ENCODE results near the gene GBA2. TPM values are rescaled to one million over a fixed set of nuclear protein-coding genes. Genes with fewer than 3 reads are reported as not detected.
A peak's percentile ranks its signal among the peaks of the same experiment; 100 is the strongest.

GBA2 gene
- total RNA-seq, 2 donors from 2014 or later = 64.1 to 76.3 TPM

- Histone ChIP-seq H3K27ac (peak overlapping the region; percentile 96 to 98), H3K4me3 (peak overlapping the region; percentile 78 to 97), H3K27me3 (no peaks in the 10 kb centered on the region), H3K9me3 (no peaks in the 10 kb centered on the region), H3K4me1 (peaks cover 0 to 60% of the 10 kb centered on the region in 2 donors), H3K36me3 (peaks cover 35% of the 10 kb centered on the region)
- TF ChIP-seq CTCF (IDR thresholded peaks at IDR 0.05) = no peak
- no peak for DNase-seq (ENCODE audit: low spot score)
Observed at GRCh38 chr9:35727676-35728040, 21.4 kb downstream of the GBA2 start.

GRCh38 chr9:35726931-35727330, 22.1 kb downstream of the GBA2 start:
- Histone ChIP-seq H3K36me3 (peaks cover 42% of the 10 kb centered on the region), H3K27ac (peak overlapping the region; percentile 96 to 98), H3K9me3 (no peaks in the 10 kb centered on the region), H3K4me1 (peaks cover 0 to 60% of the 10 kb centered on the region in 2 donors), H3K4me3 (peak overlapping the region; percentile 78 to 97), H3K27me3 (no peaks in the 10 kb centered on the region)
- no peak for DNase-seq (ENCODE audit: low spot score)
- peak in 1 of 2 donors; percentile 47 for TF ChIP-seq CTCF (IDR thresholded peaks at IDR 0.05)

GRCh38 chr9:35725362-35725761, 23.7 kb downstream of the GBA2 start:
- H3K27ac ChIP-seq = peak overlapping the region in 1 of 2 donors; percentile 3
- no peak for DNase-seq (ENCODE audit: low spot score)
- peaks cover 58% of the 10 kb centered on the region for H3K36me3 ChIP-seq
- no peaks in the 10 kb centered on the region for H3K27me3 ChIP-seq
- H3K4me3 ChIP-seq = no peak overlapping the region
- TF ChIP-seq CTCF (IDR thresholded peaks at IDR 0.05) = no peak
- H3K9me3 ChIP-seq = no peaks in the 10 kb centered on the region
- peaks cover 0 to 50% of the 10 kb centered on the region in 2 donors for H3K4me1 ChIP-seq

- peaks cover 72% of the 10 kb centered on the region for H3K36me3 ChIP-seq
- no peak overlapping the region for H3K4me3 ChIP-seq
Observed at GRCh38 chr9:35723908-35724307, 25.1 kb downstream of the GBA2 start.

GRCh38 chr9:35723426-35723825, 25.6 kb downstream of the GBA2 start:
- DNase-seq (ENCODE audit: low spot score) = no peak
- peaks cover 77% of the 10 kb centered on the region for H3K36me3 ChIP-seq
- no peak overlapping the region for H3K4me3 ChIP-seq
- TF ChIP-seq CTCF (IDR thresholded peaks at IDR 0.05) = no peak
- no peaks in the 10 kb centered on the region for H3K27me3 ChIP-seq
- H3K27ac ChIP-seq = no peak overlapping the region
- H3K4me1 ChIP-seq = peaks cover 0 to 30% of the 10 kb centered on the region in 2 donors
- H3K9me3 ChIP-seq = no peaks in the 10 kb centered on the region

More at GRCh38 chr9:35723908-35724307, 25.1 kb downstream of the GBA2 start:
- H3K9me3 ChIP-seq = no peaks in the 10 kb centered on the region
- no peak for DNase-seq (ENCODE audit: low spot score)
- peaks cover 0 to 35% of the 10 kb centered on the region in 2 donors for H3K4me1 ChIP-seq
- no peak overlapping the region for H3K27ac ChIP-seq
- H3K27me3 ChIP-seq = no peaks in the 10 kb centered on the region
- TF ChIP-seq CTCF (IDR thresholded peaks at IDR 0.05) = no peak

- DNase-seq (ENCODE audit: low spot score) = no peak
- H3K27me3 ChIP-seq = no peaks in the 10 kb centered on the region
- no peaks in the 10 kb centered on the region for H3K4me1 ChIP-seq
- H3K9me3 ChIP-seq = no peaks in the 10 kb centered on the region
- no peak overlapping the region for H3K4me3 ChIP-seq
- H3K27ac ChIP-seq = no peak overlapping the region
- TF ChIP-seq CTCF (IDR thresholded peaks at IDR 0.05) = no peak
- H3K36me3 ChIP-seq = peaks cover 100% of the 10 kb centered on the region
Observed at GRCh38 chr9:35719546-35719945, 29.5 kb downstream of the GBA2 start.

Measured in right atrium auricular region (tissue), 2 donors.